T-helper 1 cell (primary cell): ENCODE measurements around the gene STK24.
A peak's percentile ranks its signal among the peaks of the same experiment; 100 is the strongest.

Experiments
- DNase-seq, 5 donors: peaks; one replicate each; pipeline ENCODE4 v3.0.0-alpha.2; 2012 to 2020

Gene STK24

GRCh38 chr13:98486412-98486811, 90.5 kb downstream of the STK24 start:
- no peak for DNase-seq

GRCh38 chr13:98485561-98485960, 91.3 kb downstream of the STK24 start:
- no peak for DNase-seq

GRCh38 chr13:98484289-98485219, 92.4 kb downstream of the STK24 start:
- DNase-seq, result peak; percentile 34 to 80 (median 61)

GRCh38 chr13:98483601-98484288, 93.2 kb downstream of the STK24 start:
- DNase-seq, result no peak

GRCh38 chr13:98482476-98483444, 94.1 kb downstream of the STK24 start:
- no peak for DNase-seq

GRCh38 chr13:98480915-98481877, 95.7 kb downstream of the STK24 start:
- DNase-seq, result peak in 1 of 5 donors; percentile 59

GRCh38 chr13:98479496-98480003, 97.4 kb downstream of the STK24 start:
- DNase-seq, result no peak

- peak in 1 of 5 donors; percentile 28 for DNase-seq
Observed at GRCh38 chr13:98478189-98479129, 98.4 kb downstream of the STK24 start.

- peak; percentile 70 to 95 (median 79) for DNase-seq
Observed at GRCh38 chr13:98476538-98476966, 100.4 kb downstream of the STK24 start.

GRCh38 chr13:98476106-98476505, 100.8 kb downstream of the STK24 start:
- peak in 4 of 5 donors; percentile 42 to 63 (median 58) for DNase-seq

- no peak for DNase-seq
Observed at GRCh38 chr13:98475522-98475921, 101.4 kb downstream of the STK24 start.

- DNase-seq, result no peak
Observed at GRCh38 chr13:98474761-98475160, 102.1 kb downstream of the STK24 start.

- no peak for DNase-seq
Observed at GRCh38 chr13:98474292-98474691, 102.6 kb downstream of the STK24 start.

GRCh38 chr13:98473788-98474144, 103.1 kb downstream of the STK24 start:
- DNase-seq, result no peak

- DNase-seq, result no peak
Observed at GRCh38 chr13:98473135-98473787, 103.6 kb downstream of the STK24 start.

GRCh38 chr13:98471934-98472333, 105.0 kb downstream of the STK24 start:
- no peak for DNase-seq

GRCh38 chr13:98470920-98471319, 106.0 kb downstream of the STK24 start:
- DNase-seq, result no peak

GRCh38 chr13:98468929-98469328, 108.0 kb downstream of the STK24 start:
- no peak for DNase-seq

GRCh38 chr13:98468361-98468760, 108.5 kb downstream of the STK24 start:
- no peak for DNase-seq
